ENCODE results near the gene GAB3.

- no peak for TF ChIP-seq EP300 (IDR thresholded peaks at IDR 0.05; ENCODE audit: borderline replicate concordance in 1 of 2, low read depth in 1 of 2, low read length in 1 of 2)
- TF ChIP-seq MXI1 (IDR thresholded peaks at IDR 0.05; ENCODE audit: low read depth, low read length): no peak
- no peak for TF ChIP-seq TAF1 (IDR thresholded peaks at IDR 0.05; ENCODE audit: borderline replicate concordance, low read depth, low read length)
- TF ChIP-seq CTCF (IDR thresholded peaks at IDR 0.05): no peak
- TF ChIP-seq FOXM1 (IDR thresholded peaks at IDR 0.05; ENCODE audit: low read depth): no peak
- TF ChIP-seq REST (IDR thresholded peaks at IDR 0.05; ENCODE audit: low read depth, low read length): no peak
Observed at GRCh38 chrX:154727418-154727817, 23.5 kb downstream of the GAB3 start.

Measured in SK-N-SH (cell line).